ENCODE data around the gene GRAMD1C.

- TF ChIP-seq POLR2A (IDR thresholded peaks at IDR 0.05) (no peak), POLR2AphosphoS5 (IDR thresholded peaks at IDR 0.05) (no peak)
Observed at GRCh38 chr3:113963879-113964278, 125.3 kb downstream of the GRAMD1C start.
